ENCODE data around the gene SDC4.
A peak's percentile ranks its signal among the peaks of the same experiment; 100 is the strongest.
"Not testable (repeated sequence)": the region's sequence is repeated elsewhere in the genome, so short reads cannot be mapped to it uniquely, and the experiment has no call there.

The SDC4 gene

DNA sequence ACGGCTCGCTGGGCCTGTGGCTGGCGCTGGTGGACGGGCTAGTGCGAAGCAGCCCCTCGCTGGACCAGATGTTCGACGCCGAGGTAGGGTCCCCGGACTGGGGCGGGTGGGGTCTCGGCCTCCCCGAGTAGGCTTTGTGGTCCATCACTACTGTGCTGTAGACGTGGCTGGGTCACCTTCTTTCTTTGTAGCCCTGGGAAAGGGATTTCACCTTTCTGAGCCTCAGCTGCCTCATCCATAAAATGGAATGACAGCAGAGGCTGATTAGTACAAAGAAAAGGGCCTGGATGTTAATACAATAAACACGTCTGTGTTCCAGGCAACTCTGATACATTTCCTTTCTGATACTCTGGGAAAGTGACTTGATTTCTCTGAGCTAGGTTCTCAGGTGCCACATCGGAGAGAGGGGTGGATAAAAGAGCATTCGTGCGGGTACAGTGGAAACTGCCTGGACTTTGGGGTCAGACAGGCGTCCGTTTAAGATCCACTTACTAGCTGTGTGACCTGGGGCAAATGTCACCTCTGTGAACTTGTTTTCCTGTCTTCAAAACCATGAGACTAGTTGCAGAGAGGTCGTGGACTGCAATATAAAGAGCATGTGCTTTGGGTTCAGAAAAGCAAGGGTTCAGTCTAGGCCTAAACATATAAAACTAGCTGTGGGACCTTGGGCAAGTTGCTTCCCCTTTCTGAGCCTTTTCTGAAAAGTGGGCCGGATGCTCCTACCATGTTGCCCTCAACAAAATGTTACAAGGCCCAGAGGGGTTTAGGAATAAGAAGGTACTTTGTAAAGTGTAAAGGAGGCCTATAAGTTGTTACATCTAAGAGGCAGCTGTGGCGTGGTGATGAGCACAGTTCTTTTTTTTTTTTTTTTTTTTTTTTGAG lies 15.6 kb upstream of the SDC4 start:
- DNase-seq, result no peak

DNA sequence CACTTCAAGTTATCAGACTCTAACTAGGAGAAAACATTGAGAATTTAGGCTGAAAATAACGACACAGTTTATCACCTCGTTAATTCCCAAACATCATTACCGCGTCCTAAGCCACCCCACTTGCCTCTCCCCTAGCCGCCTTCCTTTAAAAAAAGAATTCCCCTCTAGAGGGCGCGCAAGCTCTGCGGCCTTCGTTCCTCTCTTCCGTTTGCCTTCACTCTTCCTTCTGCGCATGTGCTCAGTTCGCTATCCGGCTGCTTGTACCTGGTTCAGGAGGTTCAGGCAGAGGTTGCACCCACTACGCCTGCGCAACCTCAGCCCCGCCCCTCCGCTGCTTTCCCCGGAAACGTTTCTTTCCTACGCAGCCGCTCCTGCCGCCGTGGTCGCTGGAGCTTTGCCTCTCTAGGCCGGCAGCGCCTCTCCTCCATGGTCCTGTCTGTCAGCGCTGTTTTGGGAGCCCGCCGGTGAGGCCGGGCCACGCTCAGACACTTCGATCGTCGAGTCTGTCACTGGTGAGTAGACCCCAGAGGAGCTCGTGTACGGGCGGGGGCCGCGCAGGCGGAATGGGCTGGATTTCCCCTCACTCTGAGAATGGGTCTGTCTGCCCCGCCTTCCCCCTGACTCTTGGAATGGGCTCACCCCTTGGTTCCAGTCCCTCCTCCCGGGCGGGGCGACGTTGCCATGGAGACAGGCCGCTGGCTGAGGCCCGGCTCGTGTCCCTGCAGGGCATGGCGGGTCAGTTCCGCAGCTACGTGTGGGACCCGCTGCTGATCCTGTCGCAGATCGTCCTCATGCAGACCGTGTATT lies 14.8 kb upstream of the SDC4 start, which contains the start of gene SYS1:
TSS of gene SYS1 (plus strand) at position 353 of the 807 bp plus-strand sequence. CDS start at position 729, 376 bp downstream.
- DNase-seq, result peak; percentile 96 to 99 (median 98)

DNA sequence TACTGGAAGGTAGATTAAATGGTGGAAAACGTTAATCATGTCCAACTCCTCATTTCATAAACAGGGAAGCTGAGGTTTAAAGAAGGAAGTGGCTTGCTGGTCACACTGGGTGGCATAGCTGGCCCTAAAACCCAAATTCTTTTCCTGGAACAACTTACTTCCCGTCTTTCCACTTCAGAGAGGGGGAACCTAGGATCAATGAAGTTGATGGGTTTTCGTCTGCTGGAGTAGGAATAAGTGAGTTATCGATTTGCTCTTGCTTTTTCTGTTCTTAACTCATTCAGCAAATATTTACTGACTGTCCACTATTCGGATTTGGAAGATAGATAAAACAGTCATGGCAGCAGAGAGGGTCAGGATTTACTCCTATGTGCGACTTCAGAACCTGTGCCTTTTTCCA lies 13.6 kb upstream of the SDC4 start:
- no peak for DNase-seq

GRCh38 chr20:45359406-45360148 lies 11.4 kb upstream of the SDC4 start:
- no peak for DNase-seq

DNA sequence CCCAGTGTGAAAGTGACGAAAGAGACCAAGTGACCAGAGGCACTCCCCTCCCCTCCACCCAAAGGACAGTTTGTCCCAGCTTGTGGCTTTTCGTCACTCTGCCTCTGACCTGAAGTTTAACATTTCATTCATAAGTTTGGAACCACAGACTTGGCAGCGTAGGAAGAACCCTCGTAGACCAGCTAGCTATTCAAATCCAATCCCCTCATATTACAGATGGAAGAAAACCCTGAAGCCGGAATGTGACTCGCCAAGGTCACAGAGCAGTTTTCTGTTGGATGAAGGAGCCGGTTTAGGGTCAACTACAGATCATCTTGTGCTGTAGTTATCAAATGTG lies 10.8 kb upstream of the SDC4 start:
- DNase-seq, result no peak

GRCh38 chr20:45358282-45359068 lies 10.3 kb upstream of the SDC4 start:
- peak in 12 of 14 donors; percentile 20 to 94 (median 60) for DNase-seq

- DNase-seq, result no peak
These were observed 7.2 kb upstream of the SDC4 start for GRCh38 chr20:45355209-45356084.

DNA sequence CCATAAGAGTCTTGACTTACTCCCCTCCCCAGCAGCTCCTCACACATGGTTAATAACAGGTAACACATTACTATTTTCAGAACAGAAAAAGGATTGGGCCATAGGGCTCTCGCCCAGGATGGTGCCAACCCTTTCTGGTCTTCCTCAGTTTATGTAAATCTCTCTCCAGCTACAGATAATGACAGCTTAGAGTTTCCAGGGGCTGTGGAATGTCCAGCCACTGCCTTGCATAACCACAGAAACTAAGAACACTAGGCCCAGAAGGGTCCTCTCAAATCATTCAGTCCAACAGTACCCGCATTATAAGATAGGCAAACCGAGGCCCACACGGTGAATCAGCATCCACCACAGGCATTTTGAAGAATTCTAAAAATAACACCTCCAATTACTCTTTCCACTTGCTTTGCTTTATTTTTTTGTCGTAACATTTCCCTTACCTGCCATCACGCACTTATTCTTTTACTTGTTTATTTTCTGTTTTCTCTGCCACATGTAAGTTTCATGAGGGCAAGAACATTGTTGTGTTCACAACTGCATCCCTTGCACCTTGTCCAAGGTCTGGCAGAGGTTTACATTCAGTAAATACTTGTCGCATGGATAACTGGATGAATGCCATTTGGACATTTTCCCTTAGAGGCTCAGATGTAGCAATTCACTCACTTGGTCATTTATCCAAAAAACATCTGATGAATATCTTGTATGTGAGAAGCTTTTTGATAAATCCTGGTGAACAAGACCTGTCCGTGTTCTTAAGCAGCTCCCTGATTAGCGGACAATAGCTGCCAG lies 6.4 kb upstream of the SDC4 start:
- DNase-seq, result peak in 1 of 14 donors; percentile 11

- DNase-seq, result no peak
These were observed 5.5 kb upstream of the SDC4 start for GRCh38 chr20:45353746-45354145.

DNA sequence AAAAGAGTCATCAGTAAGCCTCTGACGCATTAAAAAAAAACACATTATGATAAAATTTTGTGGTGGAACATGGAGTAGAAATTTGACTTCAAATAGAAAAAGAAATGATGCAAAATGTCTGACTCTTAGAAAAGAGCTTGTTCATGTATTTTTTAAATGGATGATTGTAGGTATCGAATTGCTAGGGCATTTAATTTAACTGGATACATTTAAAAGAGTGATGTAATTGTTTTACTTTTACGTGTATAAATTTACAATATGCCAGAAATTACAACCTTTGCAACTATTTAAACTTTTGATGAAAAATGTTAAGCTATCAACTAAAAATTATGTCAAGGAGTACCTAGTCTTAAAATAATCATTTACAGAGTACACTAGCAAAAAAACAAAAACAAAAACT lies 4.5 kb upstream of the SDC4 start:
- DNase-seq, result no peak

DNA sequence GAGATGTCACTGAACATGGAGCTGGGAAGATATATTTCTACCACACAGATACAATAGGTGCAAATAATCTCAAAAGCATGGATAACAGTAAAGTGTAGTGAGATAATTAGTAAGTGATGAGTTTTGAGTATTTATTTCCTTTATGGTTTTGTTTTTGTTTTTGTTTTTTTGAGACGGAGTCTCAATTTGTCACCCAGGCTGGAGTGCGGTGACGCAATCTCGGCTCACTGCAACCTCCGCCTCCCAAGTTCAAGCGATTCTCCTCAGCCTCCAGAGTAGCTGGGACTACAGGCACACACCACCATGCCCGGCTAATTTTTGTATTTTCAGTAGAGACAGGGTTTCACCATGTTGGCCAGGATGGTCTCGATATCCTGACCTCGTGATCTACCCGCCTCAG lies 2.6 kb upstream of the SDC4 start:
- not testable (repeated sequence) for DNase-seq

DNA sequence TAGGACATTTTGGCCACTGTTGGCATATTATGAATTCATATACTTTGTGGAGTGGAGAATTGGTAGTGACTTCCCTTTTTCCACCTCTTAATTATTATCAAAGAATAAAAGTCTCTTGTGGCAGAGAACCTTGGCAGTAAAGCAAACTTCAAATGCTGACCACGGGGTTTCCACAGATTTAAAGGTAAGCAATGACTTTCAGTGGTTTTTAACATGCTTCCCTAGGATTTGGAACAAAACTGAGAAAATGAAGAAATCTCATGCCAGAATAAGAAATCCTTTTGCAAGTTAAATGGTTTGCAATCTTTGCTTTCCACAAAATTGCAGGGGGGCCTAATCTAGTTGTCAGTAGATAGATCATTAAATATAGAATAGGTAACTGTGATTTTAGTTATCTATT lies 2.0 kb upstream of the SDC4 start:
- DNase-seq, result no peak

DNA sequence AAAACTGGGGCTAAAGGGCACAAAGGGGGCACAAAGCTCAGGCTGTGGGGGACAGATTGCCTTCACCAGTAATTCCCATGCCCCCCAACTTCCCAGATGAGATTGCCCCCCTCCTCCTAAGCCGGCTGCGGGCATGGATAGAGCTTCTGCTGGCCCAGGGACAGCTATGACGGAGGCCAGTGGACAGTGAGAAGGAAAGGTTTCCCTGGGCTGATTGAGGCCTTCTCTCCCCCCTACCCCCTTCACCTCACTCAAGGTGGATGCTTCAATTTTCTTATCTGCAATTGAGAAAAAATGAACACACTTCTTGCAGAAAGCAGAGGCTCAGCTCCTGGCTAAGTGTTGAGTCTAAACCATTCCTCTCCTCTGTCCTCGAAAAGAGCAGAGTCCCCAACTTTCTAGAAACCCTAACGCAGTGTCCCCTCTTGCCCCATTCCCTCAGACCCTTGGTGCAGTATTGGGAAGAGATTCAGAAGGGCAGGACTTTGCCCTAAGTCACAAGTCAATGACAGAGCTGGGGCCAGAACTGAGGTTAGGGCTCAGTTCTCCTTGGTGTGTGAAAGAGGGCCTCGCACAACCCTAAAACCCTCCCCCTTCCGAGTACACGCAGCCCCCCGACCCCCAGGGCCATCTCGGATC lies 808 bp downstream of the SDC4 start:
- no peak for DNase-seq

DNA sequence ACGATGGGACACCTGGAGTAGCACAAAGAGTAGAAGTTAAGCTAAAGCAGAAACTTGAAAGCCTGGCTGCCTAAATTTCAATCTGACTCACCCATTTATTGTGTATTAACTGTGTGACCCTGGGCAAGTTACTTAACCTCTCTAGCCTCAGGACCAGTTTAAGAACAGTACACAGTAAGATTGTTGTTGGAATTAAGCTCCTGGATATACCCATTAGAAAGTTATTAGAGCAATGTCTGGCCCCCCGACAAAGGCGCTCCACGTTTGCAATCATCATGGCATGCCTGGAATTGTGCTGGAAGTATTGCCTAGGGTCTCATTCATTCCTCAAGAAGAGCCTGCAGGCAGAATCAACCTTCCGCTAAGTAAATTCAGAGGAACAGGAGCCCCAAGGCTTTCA lies 1.4 kb downstream of the SDC4 start:
- DNase-seq, result no peak

DNA sequence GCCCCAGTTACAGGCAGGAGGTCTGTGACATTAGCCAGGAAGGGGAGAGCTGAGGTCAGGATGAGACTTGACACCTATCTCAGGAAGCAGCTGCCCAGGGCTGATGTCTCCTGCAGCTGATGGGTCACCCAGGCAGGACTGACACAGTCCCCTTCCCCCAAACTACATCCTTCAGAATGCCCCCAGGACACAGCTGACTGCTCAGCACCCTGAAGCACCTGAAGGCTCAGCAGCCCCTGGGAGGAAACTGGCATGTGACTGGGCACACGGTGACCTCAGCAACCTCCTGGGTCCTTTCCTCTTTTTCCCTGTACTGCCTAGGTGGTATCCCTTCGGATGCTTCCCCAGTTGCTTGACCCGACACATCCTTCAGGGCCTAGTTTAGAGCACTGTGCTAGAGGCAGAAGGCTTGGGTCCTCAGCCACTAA lies 1.9 kb downstream of the SDC4 start:
- DNase-seq, result no peak

GRCh38 chr20:45345104-45345936 lies 2.9 kb downstream of the SDC4 start:
- DNase-seq, result peak in 1 of 14 donors; percentile 9

DNA sequence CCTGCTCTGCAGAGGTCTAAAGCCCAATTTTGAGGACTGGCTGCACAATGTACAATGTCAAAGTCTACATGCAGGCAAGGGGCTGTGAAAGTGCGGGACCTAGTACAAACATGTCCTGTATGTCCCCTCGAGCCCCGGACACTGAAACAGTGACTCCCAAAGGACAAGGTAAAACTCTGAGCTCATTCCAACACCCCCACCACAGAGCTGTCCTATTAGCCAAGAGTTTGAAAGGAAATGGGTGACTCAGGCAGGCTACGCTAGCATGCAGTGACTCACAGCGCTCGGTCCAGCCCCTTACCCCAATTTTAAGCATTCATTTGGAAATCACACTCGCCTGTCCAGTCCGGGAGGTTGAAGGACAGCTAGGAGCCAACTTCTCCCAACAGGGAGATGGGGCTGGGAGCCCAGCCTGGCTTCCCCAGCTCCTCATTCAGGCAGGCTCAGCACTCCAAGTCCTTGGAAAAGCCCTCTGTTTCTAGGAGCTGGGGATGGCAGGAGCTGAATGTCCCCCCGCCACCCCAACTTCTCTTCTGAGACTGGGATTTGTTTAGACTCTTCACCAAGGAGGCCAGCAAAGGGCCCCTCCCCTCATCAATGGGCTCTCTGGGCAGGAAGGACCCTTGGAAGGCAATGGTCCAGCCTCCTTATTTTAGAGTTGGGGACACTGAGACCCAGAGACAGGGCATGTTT lies 3.9 kb downstream of the SDC4 start:
- DNase-seq, result peak in 10 of 14 donors; percentile 9 to 80 (median 56)

Measured in C1 segment of cervical spinal cord (tissue), 14 donors.